Heart left ventricle (tissue), 16 donors: ENCODE data around the gene RUNX2. TPM values are rescaled to one million over a fixed set of nuclear protein-coding genes. Genes with fewer than 3 reads are reported as not detected.

Experiments used
- ATAC-seq, 4 donors: fragments of 200-7000 bp; cut with Tn5 transposase; one replicate each; pipeline ENCODE4 v1.9.1; 2020 to 2022; ENCODE audit warnings: moderate library complexity in 4 of 4, mild to moderate bottlenecking in 3 of 4, moderate number of reproducible peaks in 1 of 4
- DNase-seq, 5 donors: peaks; one replicate each; pipeline ENCODE4 v3.0.0-alpha.2; 2020
- H3K27ac ChIP-seq, 12 donors: fragments of 200-600 bp; sonication (generic) in 4 of 12; one replicate each; pipeline versions ENCODE4 v1.5.0 to v1.8.0; 2016 to 2022; ENCODE audit warnings: mild to moderate bottlenecking in 2 of 12
- H3K27me3 ChIP-seq, 9 donors: fragments of 200-600 bp; sonication (generic) in 2 of 9; one replicate each; pipeline versions ENCODE4 v1.5.1 to v1.8.0; 2016 to 2022; ENCODE audit warnings: mild to moderate bottlenecking in 3 of 9
- H3K36me3 ChIP-seq, 9 donors: fragments of 200-600 bp; sonication (generic) in 2 of 9; one replicate each; pipeline versions ENCODE4 v1.5.0 to v1.8.0; 2018 to 2022; ENCODE audit warnings: mild to moderate bottlenecking in 2 of 9
- H3K4me1 ChIP-seq, 12 donors: fragments of 200-600 bp; sonication (generic) in 4 of 12; one replicate each; pipeline versions ENCODE4 v1.5.0 to v1.8.0; 2016 to 2022; ENCODE audit warnings: mild to moderate bottlenecking in 3 of 12
- H3K4me3 ChIP-seq, 12 donors: fragments of 200-600 bp; sonication (generic) in 4 of 12; one replicate each; pipeline versions ENCODE4 v1.5.0 to v1.8.0; 2017 to 2022; ENCODE audit warnings: mild to moderate bottlenecking in 9 of 12, moderate library complexity in 4 of 12
- H3K9me3 ChIP-seq, 12 donors: fragments of 200-600 bp; sonication (generic) in 4 of 12; one replicate each; pipeline versions ENCODE4 v1.5.0 to v1.8.0; 2016 to 2022; ENCODE audit warnings: mild to moderate bottlenecking in 1 of 12
- POLR2A ChIP-seq, 2 donors: fragments of 450-650 bp; IDR thresholded peaks; one replicate each; pipeline ENCODE4 v1.6.1; 2017; ENCODE audit warnings: antibody characterized with exemption in 2 of 2, mild to moderate bottlenecking in 2 of 2, moderate library complexity in 2 of 2
- WGBS, 4 donors: extraction: QIAGEN DNeasy Blood & Tissue Kit in 2 of 4; methylation state at CpG; one replicate each; pipeline versions ENCODE4 v1.1.5 to v1.1.7; 2013 to 2018; 5-methylcytosine and 5-hydroxymethylcytosine counted together
- intact Hi-C, 10 donors: fragments of 100-400 bp; cut with DNase I; formaldehyde crosslinking; loops; one replicate each; pipeline versions ENCODE4 v1.11.1 to v1.14.2; 2022
- polyA plus RNA-seq, 2 donors: library from polyadenylated mRNA; stranded (reverse); fragments of 200-250 nt; gene quantifications; one replicate each; pipeline ENCODE4 v1.2.3, GENCODE V29; 2013
- total RNA-seq, 9 donors: library from RNA; depleted of rRNA in 2 of 9; stranded (reverse); fragments of >200 nt in 2 of 9; fragmentation: NEBNext Ultra II Directional in 3 of 9; extraction: Animal tissue kit (Norgen Biotek cat#: 25700) in 3 of 9; gene quantifications; one replicate each; pipeline versions ENCODE4 v1.1.0 to v1.2.4, GENCODE V29; 2016 to 2023
- TF ChIP-seq, protein P1 (sequence below), 12 donors: fragments of 200-600 bp; sonication (generic) in 4 of 12; IDR thresholded peaks; one replicate each; pipeline versions ENCODE4 v1.5.0 to v1.8.0; 2018 to 2022; ENCODE audit warnings: antibody characterized with exemption in 12 of 12, mild to moderate bottlenecking in 5 of 12
- donor health status: ischemic (EF 13 %, LVEDD 7.1; RV severe dilation, severe dysfunction).
- donor health status: healthy with polysubstance abuse.
- donor health status: DM: no; HTN: yes; CAD: no.
- donor health status: DM: no; HTN: no; CAD: no.
- donor health status: ischemic (EF 25% LVEDD 6.9; RV normal size, moderate dysfunction).
- donor health status: ischemic (EF 25% LVEDD 5.7; RV mildly dilated, moderate dysfunction).
- donor health status: healthy.
- donor health status: DM: yes; HTN: yes; CAD: no.
- donor health status: ischemic (EF 35%, LVEDD 5.7; RV mildly dilated, moderate dysfunction).
- donor health status: nonischemic (EF 11% LVEDD 7.7; RV severe dilation, severe dysfunction).
- donor health status: DM: yes; HTN: yes; CAD: no.
- donor health status: PGD.
- donor health status: ischemic (EF 29% LVEDD 5.4; RV normal size, mild dysfunction).
- donor health status: nonischemic (EF 23%, LVEDD 6.1; RV moderate dilation, normal function).

Gene RUNX2
- total and polyA plus RNA-seq, 11 donors, result 0.37 to 3.1 (median 2.0) TPM

DNA sequence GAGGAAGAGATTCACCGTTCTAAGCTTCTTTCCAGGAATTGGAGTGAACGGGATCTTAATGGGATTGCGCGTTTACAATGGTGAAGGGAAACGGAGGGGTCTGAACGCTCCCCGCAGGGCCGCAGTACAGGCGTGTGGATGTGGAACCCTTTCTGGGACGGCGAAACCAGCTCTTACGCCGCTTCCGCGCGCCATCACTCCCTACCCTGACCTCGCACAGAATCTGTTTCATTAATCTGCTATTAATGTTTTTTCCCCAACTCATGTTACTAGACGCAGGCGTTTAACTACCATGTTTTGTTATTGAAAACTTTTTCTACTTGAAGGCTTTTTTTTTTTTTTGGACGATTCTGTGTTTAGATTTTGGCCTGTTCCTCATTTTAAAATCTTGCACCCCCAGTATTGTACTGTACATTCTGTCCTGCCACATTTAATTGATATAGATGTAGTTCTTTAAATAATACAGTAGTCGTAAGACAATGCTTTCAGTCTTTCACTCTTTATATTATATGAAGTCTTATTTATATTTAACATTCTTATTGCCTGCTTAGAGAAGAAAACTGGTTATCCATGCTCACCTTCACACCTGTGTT lies 50.3 kb downstream of the RUNX2 start:
- WGBS, 4 donors, result 2 to 3% (median 2%) methylated on average over 21 of the region's 21 CpGs
- intact Hi-C loops, result loop anchor here in 2 of 10 donors (5.0 kb wide), 1 partner anchor 44 kb away; no protein-coding TSS in a partner anchor
- peak overlapping the region; percentile 70 to 94 (median 82) for H3K4me3 ChIP-seq
- no peak for TF ChIP-seq POLR2A (IDR thresholded peaks at IDR 0.05)
- TF ChIP-seq, protein P1, sequence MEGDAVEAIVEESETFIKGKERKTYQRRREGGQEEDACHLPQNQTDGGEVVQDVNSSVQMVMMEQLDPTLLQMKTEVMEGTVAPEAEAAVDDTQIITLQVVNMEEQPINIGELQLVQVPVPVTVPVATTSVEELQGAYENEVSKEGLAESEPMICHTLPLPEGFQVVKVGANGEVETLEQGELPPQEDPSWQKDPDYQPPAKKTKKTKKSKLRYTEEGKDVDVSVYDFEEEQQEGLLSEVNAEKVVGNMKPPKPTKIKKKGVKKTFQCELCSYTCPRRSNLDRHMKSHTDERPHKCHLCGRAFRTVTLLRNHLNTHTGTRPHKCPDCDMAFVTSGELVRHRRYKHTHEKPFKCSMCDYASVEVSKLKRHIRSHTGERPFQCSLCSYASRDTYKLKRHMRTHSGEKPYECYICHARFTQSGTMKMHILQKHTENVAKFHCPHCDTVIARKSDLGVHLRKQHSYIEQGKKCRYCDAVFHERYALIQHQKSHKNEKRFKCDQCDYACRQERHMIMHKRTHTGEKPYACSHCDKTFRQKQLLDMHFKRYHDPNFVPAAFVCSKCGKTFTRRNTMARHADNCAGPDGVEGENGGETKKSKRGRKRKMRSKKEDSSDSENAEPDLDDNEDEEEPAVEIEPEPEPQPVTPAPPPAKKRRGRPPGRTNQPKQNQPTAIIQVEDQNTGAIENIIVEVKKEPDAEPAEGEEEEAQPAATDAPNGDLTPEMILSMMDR (IDR thresholded peaks at IDR 0.05), result no peak
- peaks cover 0 to 23% (median 13%) of the 10 kb centered on the region in 12 donors for H3K4me1 ChIP-seq
- ATAC-seq (peak; percentile 44 to 66 (median 56)), DNase-seq (peak in 3 of 5 donors; percentile 38 to 55 (median 43))
- no peaks in the 10 kb centered on the region for H3K36me3 ChIP-seq
- H3K27me3 ChIP-seq, result no peaks in the 10 kb centered on the region
- peak overlapping the region; percentile 88 to 99 (median 96) for H3K27ac ChIP-seq
- no peaks in the 10 kb centered on the region for H3K9me3 ChIP-seq

DNA sequence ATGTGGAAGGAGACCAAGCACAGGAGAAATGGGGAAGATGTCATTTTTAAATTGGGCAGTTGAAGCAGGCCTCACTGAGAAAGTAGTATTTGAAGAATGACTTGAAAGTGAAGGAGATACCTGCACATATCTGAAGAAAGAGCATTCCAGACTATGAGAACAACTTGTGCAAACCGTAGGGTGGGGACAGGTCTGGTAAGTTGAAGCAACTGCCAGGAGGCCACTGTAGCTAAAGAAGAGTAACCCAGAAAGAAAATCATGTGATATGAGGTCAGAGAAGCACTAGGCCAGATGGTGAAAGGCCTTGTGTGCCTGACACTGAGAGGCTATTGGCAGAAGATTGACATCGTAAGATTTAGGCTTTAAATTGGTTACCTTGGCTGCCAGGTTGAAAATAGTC lies 54.3 kb downstream of the RUNX2 start:
- Histone ChIP-seq H3K36me3 (no peaks in the 10 kb centered on the region), H3K4me3 (no peak overlapping the region), H3K9me3 (no peaks in the 10 kb centered on the region), H3K4me1 (peaks cover 0 to 11% (median 6%) of the 10 kb centered on the region in 12 donors), H3K27me3 (no peaks in the 10 kb centered on the region), H3K27ac (no peak overlapping the region)
- ATAC-seq (no peak), DNase-seq (no peak)
- TF ChIP-seq, protein P1 (IDR thresholded peaks at IDR 0.05), result no peak
- no peak for TF ChIP-seq POLR2A (IDR thresholded peaks at IDR 0.05)
- intact Hi-C loops, result no loop called here
- WGBS, 4 donors, result 89 to 96% (median 94%) methylated on average over 2 of the region's 2 CpGs

DNA sequence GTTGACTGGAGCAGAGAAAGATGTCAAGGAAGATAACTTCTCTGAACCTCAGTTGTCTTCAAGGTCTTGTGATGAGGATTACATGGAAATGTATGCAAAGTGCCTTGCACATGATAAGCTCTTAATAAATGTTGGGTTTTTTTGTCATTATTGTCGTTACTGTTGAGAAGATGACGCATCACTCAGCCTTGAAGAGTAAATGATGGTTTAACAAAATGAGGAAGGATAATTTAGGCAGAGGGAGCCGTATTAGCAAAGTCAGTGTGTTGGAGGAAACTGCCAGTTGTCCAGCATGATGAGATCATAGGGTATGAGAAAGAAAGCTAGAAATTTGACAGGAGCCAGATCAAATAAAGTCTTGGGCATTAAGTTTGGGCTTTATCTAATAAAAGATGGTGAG lies 58.4 kb downstream of the RUNX2 start:
- H3K4me1 ChIP-seq, result no peaks in the 10 kb centered on the region
- TF ChIP-seq, protein P1 (IDR thresholded peaks at IDR 0.05), result no peak
- no peak for TF ChIP-seq POLR2A (IDR thresholded peaks at IDR 0.05)
- H3K27me3 ChIP-seq, result no peaks in the 10 kb centered on the region
- H3K4me3 ChIP-seq, result no peak overlapping the region
- DNase-seq, result no peak
- no peaks in the 10 kb centered on the region for H3K9me3 ChIP-seq
- H3K27ac ChIP-seq, result no peak overlapping the region
- no peaks in the 10 kb centered on the region for H3K36me3 ChIP-seq
- no peak for ATAC-seq
- intact Hi-C loops, result no loop called here
- WGBS, 4 donors, result 75 to 87% (median 80%) methylated on average over 3 of the region's 3 CpGs

DNA sequence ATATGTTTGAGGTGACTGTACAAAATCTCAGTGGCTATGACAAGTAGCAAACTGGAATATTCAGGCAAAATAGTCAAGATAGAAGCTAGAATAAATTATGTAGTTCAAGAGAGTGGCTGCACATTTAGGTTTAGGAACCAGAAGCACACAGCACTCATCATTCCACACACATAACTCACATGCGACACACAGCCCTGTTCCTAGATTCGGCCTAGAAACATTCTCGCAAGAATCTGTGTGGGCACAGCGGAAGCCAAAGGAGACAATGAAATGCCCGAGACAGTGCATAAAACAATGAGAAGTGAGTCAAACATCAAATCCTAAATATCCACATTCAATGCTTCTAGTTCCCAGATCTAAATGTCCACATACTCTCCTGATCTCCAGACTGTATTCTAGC lies 59.1 kb downstream of the RUNX2 start:
- WGBS, 4 donors, result 95 to 96% (median 96%) methylated on average over 5 of the region's 5 CpGs
- intact Hi-C loops, result no loop called here

More for the DNA sequence above, 59.1 kb downstream of the RUNX2 start:
- Histone ChIP-seq H3K27ac (no peak overlapping the region), H3K4me1 (no peaks in the 10 kb centered on the region), H3K36me3 (no peaks in the 10 kb centered on the region), H3K27me3 (no peaks in the 10 kb centered on the region), H3K9me3 (peaks cover 0 to 1% (median 0%) of the 10 kb centered on the region in 12 donors), H3K4me3 (no peak overlapping the region)
- TF ChIP-seq, protein P1 (IDR thresholded peaks at IDR 0.05), result no peak
- TF ChIP-seq POLR2A (IDR thresholded peaks at IDR 0.05), result no peak
- ATAC-seq (no peak), DNase-seq (no peak)
